ENCODE data around the gene ATG2B.

DNA sequence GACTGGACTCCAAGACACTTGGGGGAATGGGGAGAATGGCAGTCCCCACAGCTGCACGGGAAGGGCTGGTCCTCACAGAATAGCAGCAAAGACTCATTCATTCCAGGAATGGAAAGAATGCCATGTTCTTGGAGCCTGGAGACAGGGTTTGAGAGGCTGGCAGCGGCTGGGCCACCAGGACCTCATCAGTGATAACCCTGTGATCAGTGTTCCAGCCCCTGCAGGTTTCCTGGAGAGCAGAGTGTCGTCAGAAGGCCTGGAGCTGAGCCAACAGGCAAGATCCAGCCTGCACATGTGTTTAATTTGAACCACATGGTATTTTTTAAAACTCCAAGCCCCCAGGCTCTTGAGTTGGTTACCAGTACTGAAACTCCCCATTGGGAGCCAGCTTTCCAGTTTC is 95.8 kb downstream of the ATG2B start:
- TF ChIP-seq, protein P1, sequence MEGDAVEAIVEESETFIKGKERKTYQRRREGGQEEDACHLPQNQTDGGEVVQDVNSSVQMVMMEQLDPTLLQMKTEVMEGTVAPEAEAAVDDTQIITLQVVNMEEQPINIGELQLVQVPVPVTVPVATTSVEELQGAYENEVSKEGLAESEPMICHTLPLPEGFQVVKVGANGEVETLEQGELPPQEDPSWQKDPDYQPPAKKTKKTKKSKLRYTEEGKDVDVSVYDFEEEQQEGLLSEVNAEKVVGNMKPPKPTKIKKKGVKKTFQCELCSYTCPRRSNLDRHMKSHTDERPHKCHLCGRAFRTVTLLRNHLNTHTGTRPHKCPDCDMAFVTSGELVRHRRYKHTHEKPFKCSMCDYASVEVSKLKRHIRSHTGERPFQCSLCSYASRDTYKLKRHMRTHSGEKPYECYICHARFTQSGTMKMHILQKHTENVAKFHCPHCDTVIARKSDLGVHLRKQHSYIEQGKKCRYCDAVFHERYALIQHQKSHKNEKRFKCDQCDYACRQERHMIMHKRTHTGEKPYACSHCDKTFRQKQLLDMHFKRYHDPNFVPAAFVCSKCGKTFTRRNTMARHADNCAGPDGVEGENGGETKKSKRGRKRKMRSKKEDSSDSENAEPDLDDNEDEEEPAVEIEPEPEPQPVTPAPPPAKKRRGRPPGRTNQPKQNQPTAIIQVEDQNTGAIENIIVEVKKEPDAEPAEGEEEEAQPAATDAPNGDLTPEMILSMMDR (tag by site-specific recombination; IDR thresholded peaks at IDR 0.05), result no peak
- TF ChIP-seq ZNF223 (tag by site-specific recombination; IDR thresholded peaks at IDR 0.05) (no peak), ZNF561 (tag by site-specific recombination; IDR thresholded peaks at IDR 0.05; ENCODE audit: borderline replicate concordance) (no peak), YY1 (tag by site-specific recombination; IDR thresholded peaks at IDR 0.05) (no peak), HOXA7 (CRISPR knock-in tag; IDR thresholded peaks at IDR 0.05; ENCODE audit: borderline replicate concordance) (no peak), SP2 (tag by site-specific recombination; IDR thresholded peaks at IDR 0.05) (no peak), ZNF248 (tag by site-specific recombination; IDR thresholded peaks at IDR 0.05) (no peak), SALL2 (tag by site-specific recombination; IDR thresholded peaks at IDR 0.05; ENCODE audit: borderline replicate concordance) (no peak)
- TF ChIP-seq, protein P2, sequence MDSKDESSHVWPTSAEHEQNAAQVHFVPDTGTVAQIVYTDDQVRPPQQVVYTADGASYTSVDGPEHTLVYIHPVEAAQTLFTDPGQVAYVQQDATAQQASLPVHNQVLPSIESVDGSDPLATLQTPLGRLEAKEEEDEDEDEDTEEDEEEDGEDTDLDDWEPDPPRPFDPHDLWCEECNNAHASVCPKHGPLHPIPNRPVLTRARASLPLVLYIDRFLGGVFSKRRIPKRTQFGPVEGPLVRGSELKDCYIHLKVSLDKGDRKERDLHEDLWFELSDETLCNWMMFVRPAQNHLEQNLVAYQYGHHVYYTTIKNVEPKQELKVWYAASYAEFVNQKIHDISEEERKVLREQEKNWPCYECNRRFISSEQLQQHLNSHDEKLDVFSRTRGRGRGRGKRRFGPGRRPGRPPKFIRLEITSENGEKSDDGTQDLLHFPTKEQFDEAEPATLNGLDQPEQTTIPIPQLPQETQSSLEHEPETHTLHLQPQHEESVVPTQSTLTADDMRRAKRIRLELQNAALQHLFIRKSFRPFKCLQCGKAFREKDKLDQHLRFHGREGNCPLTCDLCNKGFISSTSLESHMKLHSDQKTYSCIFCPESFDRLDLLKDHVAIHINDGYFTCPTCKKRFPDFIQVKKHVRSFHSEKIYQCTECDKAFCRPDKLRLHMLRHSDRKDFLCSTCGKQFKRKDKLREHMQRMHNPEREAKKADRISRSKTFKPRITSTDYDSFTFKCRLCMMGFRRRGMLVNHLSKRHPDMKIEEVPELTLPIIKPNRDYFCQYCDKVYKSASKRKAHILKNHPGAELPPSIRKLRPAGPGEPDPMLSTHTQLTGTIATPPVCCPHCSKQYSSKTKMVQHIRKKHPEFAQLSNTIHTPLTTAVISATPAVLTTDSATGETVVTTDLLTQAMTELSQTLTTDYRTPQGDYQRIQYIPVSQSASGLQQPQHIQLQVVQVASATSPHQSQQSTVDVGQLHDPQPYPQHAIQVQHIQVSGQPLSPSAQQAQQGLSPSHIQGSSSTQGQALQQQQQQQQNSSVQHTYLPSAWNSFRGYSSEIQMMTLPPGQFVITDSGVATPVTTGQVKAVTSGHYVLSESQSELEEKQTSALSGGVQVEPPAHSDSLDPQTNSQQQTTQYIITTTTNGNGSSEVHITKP (tag by site-specific recombination; IDR thresholded peaks at IDR 0.05), result peak; percentile 62

Data from HEK293 (cell line).